Activated naive CD4-positive, alpha-beta T cell treated with anti-CD3 and anti-CD28 coated beads, Interleukin-2, amount 10 ng/mL, durations not matched to agents 7 days and 5 days (primary cell): ENCODE measurements around the gene JAK1.

Source experiments
- CTCF ChIA-PET: fragments of 350-600 bp; sonication (Branson Sonifier 250); formaldehyde crosslinking; loops from one replicate; lab custom pipeline; 2021; ENCODE audit warnings: antibody characterized with exemption; lab: Charles Lee
- DNase-seq: peaks from one replicate; pipeline ENCODE4 v3.0.0-alpha.2; 2020
- H3K27ac Mint-ChIP-seq: one replicate; pipeline ENCODE4 v1.8.0; 2021; ENCODE audit warnings: mild to moderate bottlenecking, moderate library complexity, mixed read lengths
- H3K27me3 Mint-ChIP-seq: one replicate; pipeline ENCODE4 v1.8.0; 2021; ENCODE audit warnings: mild to moderate bottlenecking, mixed read lengths
- H3K36me3 Mint-ChIP-seq: one replicate; pipeline ENCODE4 v1.8.0; 2021; ENCODE audit warnings: mixed read lengths
- H3K4me1 Mint-ChIP-seq: one replicate; pipeline ENCODE4 v1.8.0; 2021; ENCODE audit warnings: mixed read lengths
- H3K4me3 Mint-ChIP-seq: one replicate; pipeline ENCODE4 v1.8.0; 2021; ENCODE audit warnings: mild to moderate bottlenecking, moderate library complexity, mixed read lengths
- H3K9me3 Mint-ChIP-seq: one replicate; pipeline ENCODE4 v1.8.0; 2021; ENCODE audit warnings: mixed read lengths

Gene JAK1

GRCh38 chr1:64986903-64987871 is 20.8 kb upstream of the JAK1 start:
- H3K4me1 Mint-ChIP-seq, result peaks cover 2% of the 10 kb centered on the region
- no peaks in the 10 kb centered on the region for H3K9me3 Mint-ChIP-seq
- CTCF ChIA-PET, result no interaction called here
- no peak overlapping the region for H3K27ac Mint-ChIP-seq
- no peaks in the 10 kb centered on the region for H3K27me3 Mint-ChIP-seq
- no peaks in the 10 kb centered on the region for H3K36me3 Mint-ChIP-seq
- no peak overlapping the region for H3K4me3 Mint-ChIP-seq
- no peak for DNase-seq

GRCh38 chr1:64984737-64985136 is 18.4 kb upstream of the JAK1 start:
- CTCF ChIA-PET, result no interaction called here
- H3K27me3 Mint-ChIP-seq, result no peaks in the 10 kb centered on the region
- H3K27ac Mint-ChIP-seq, result no peak overlapping the region

GRCh38 chr1:64984106-64984505 is 17.8 kb upstream of the JAK1 start:
- H3K4me3 Mint-ChIP-seq, result no peak overlapping the region
- no peaks in the 10 kb centered on the region for H3K36me3 Mint-ChIP-seq
- peaks cover 5% of the 10 kb centered on the region for H3K9me3 Mint-ChIP-seq
- H3K4me1 Mint-ChIP-seq, result peaks cover 10% of the 10 kb centered on the region
- no peaks in the 10 kb centered on the region for H3K27me3 Mint-ChIP-seq
- H3K27ac Mint-ChIP-seq, result no peak overlapping the region
- DNase-seq, result no peak
- CTCF ChIA-PET, result no interaction called here

More at GRCh38 chr1:64984737-64985136, 18.4 kb upstream of the JAK1 start:
- Mint-ChIP-seq H3K9me3 (peaks cover 5% of the 10 kb centered on the region), H3K4me1 (peaks cover 10% of the 10 kb centered on the region), H3K36me3 (no peaks in the 10 kb centered on the region), H3K4me3 (no peak overlapping the region)
- DNase-seq, result no peak

- Mint-ChIP-seq H3K4me1 (peaks cover 10% of the 10 kb centered on the region), H3K4me3 (no peak overlapping the region), H3K9me3 (peaks cover 5% of the 10 kb centered on the region), H3K36me3 (no peaks in the 10 kb centered on the region), H3K27ac (no peak overlapping the region), H3K27me3 (no peaks in the 10 kb centered on the region)
- CTCF ChIA-PET, result no interaction called here
- no peak for DNase-seq
These were observed 16.8 kb upstream of the JAK1 start for GRCh38 chr1:64983110-64983509.

GRCh38 chr1:64981601-64982533 is 15.5 kb upstream of the JAK1 start:
- H3K4me1 Mint-ChIP-seq, result peaks cover 10% of the 10 kb centered on the region

GRCh38 chr1:64980745-64981600 is 14.6 kb upstream of the JAK1 start:
- H3K9me3 Mint-ChIP-seq, result peaks cover 5% of the 10 kb centered on the region
- peaks cover 10% of the 10 kb centered on the region for H3K4me1 Mint-ChIP-seq
- no peak for DNase-seq
- no peaks in the 10 kb centered on the region for H3K27me3 Mint-ChIP-seq
- H3K36me3 Mint-ChIP-seq, result no peaks in the 10 kb centered on the region
- CTCF ChIA-PET, result no interaction called here
- no peak overlapping the region for H3K27ac Mint-ChIP-seq
- H3K4me3 Mint-ChIP-seq, result no peak overlapping the region

More at GRCh38 chr1:64981601-64982533, 15.5 kb upstream of the JAK1 start:
- Mint-ChIP-seq H3K9me3 (peaks cover 5% of the 10 kb centered on the region), H3K27ac (no peak overlapping the region), H3K27me3 (no peaks in the 10 kb centered on the region), H3K4me3 (no peak overlapping the region), H3K36me3 (no peaks in the 10 kb centered on the region)
- CTCF ChIA-PET, result no interaction called here
- DNase-seq, result no peak

GRCh38 chr1:64979358-64979757 is 13.0 kb upstream of the JAK1 start:
- DNase-seq, result no peak
- H3K4me3 Mint-ChIP-seq, result no peak overlapping the region
- H3K36me3 Mint-ChIP-seq, result no peaks in the 10 kb centered on the region
- peaks cover 5% of the 10 kb centered on the region for H3K9me3 Mint-ChIP-seq
- no peak overlapping the region for H3K27ac Mint-ChIP-seq
- peaks cover 10% of the 10 kb centered on the region for H3K27me3 Mint-ChIP-seq
- H3K4me1 Mint-ChIP-seq, result peaks cover 10% of the 10 kb centered on the region
- CTCF ChIA-PET, result no interaction called here

GRCh38 chr1:64976361-64976760 is 10.0 kb upstream of the JAK1 start:
- Mint-ChIP-seq H3K9me3 (peaks cover 5% of the 10 kb centered on the region), H3K27me3 (peaks cover 16% of the 10 kb centered on the region), H3K4me1 (peaks cover 6% of the 10 kb centered on the region), H3K4me3 (no peak overlapping the region), H3K36me3 (no peaks in the 10 kb centered on the region), H3K27ac (no peak overlapping the region)
- CTCF ChIA-PET, result no interaction called here
- DNase-seq, result no peak

GRCh38 chr1:64975740-64976139 is 9.4 kb upstream of the JAK1 start:
- Mint-ChIP-seq H3K4me1 (peaks cover under 1% of the 10 kb centered on the region), H3K4me3 (no peak overlapping the region), H3K9me3 (peaks cover 3% of the 10 kb centered on the region), H3K36me3 (no peaks in the 10 kb centered on the region), H3K27ac (no peak overlapping the region), H3K27me3 (peaks cover 16% of the 10 kb centered on the region)
- DNase-seq, result no peak
- CTCF ChIA-PET, result no interaction called here

- Mint-ChIP-seq H3K36me3 (no peaks in the 10 kb centered on the region), H3K4me1 (no peaks in the 10 kb centered on the region), H3K4me3 (no peak overlapping the region), H3K27me3 (peaks cover 16% of the 10 kb centered on the region), H3K27ac (no peak overlapping the region), H3K9me3 (no peaks in the 10 kb centered on the region)
- CTCF ChIA-PET, result no interaction called here
- DNase-seq, result no peak
These were observed 8.8 kb upstream of the JAK1 start for GRCh38 chr1:64975127-64975526.

- no peak overlapping the region for H3K4me3 Mint-ChIP-seq
- H3K27ac Mint-ChIP-seq, result no peak overlapping the region
- no peak for DNase-seq
- no peaks in the 10 kb centered on the region for H3K9me3 Mint-ChIP-seq
- H3K27me3 Mint-ChIP-seq, result peaks cover 16% of the 10 kb centered on the region
- CTCF ChIA-PET, result interaction anchor here (1.0 kb wide), 1 partner anchor 28 kb away, joined by 3 read pairs; no protein-coding TSS in a partner anchor
- H3K4me1 Mint-ChIP-seq, result no peaks in the 10 kb centered on the region
- no peaks in the 10 kb centered on the region for H3K36me3 Mint-ChIP-seq
These were observed 8.0 kb upstream of the JAK1 start for GRCh38 chr1:64974288-64974825.

GRCh38 chr1:64973061-64973647 is 6.8 kb upstream of the JAK1 start:
- H3K4me3 Mint-ChIP-seq, result no peak overlapping the region
- H3K27ac Mint-ChIP-seq, result no peak overlapping the region

More at GRCh38 chr1:64973061-64973647, 6.8 kb upstream of the JAK1 start:
- Mint-ChIP-seq H3K36me3 (no peaks in the 10 kb centered on the region), H3K9me3 (no peaks in the 10 kb centered on the region), H3K27me3 (peaks cover 16% of the 10 kb centered on the region), H3K4me1 (peaks cover 2% of the 10 kb centered on the region)
- CTCF ChIA-PET, result no interaction called here
- no peak for DNase-seq
